VCaP (cell line): Measurements from ENCODE around the gene FMO2.

Source experiments
- H3K27ac ChIP-seq: fragments of 450-650 bp; 2 replicates; pipeline ENCODE4 v1.5.1; 2017
- TF ChIP-seq, protein P1 (sequence below): fragments of 450-650 bp; conservative IDR thresholded peaks from 2 replicates; pipeline ENCODE4 v1.5.1; 2017; ENCODE audit warnings: mild to moderate bottlenecking, moderate library complexity

The FMO2 gene, protein sequence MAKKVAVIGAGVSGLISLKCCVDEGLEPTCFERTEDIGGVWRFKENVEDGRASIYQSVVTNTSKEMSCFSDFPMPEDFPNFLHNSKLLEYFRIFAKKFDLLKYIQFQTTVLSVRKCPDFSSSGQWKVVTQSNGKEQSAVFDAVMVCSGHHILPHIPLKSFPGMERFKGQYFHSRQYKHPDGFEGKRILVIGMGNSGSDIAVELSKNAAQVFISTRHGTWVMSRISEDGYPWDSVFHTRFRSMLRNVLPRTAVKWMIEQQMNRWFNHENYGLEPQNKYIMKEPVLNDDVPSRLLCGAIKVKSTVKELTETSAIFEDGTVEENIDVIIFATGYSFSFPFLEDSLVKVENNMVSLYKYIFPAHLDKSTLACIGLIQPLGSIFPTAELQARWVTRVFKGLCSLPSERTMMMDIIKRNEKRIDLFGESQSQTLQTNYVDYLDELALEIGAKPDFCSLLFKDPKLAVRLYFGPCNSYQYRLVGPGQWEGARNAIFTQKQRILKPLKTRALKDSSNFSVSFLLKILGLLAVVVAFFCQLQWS

DNA sequence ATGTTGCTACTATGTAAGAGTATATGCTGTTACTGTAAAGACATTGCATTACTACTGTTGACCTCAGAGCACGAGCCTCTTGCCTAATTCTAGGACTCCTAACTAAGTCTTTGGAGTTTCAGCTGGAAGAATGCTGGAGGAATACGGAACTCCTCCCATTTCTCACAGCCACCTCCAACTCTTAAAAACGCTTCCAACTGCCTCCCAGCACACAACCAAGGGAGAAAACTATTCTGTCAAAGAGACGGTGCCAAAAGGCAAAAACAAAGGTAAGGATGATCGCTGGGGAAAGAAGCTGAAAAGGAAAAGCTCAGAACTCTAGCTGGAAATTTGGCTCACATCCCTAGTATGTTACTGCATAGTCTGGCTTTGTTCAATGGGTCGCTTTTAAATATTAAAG lies at the start of gene FMO2:
Gene FMO2, plus strand, starts transcription at position 210 of the 400 bp plus-strand sequence. CDS start 414 bp downstream, outside the sequence.
- TF ChIP-seq, protein P1, sequence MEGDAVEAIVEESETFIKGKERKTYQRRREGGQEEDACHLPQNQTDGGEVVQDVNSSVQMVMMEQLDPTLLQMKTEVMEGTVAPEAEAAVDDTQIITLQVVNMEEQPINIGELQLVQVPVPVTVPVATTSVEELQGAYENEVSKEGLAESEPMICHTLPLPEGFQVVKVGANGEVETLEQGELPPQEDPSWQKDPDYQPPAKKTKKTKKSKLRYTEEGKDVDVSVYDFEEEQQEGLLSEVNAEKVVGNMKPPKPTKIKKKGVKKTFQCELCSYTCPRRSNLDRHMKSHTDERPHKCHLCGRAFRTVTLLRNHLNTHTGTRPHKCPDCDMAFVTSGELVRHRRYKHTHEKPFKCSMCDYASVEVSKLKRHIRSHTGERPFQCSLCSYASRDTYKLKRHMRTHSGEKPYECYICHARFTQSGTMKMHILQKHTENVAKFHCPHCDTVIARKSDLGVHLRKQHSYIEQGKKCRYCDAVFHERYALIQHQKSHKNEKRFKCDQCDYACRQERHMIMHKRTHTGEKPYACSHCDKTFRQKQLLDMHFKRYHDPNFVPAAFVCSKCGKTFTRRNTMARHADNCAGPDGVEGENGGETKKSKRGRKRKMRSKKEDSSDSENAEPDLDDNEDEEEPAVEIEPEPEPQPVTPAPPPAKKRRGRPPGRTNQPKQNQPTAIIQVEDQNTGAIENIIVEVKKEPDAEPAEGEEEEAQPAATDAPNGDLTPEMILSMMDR, result no peak
- no peak within 1 kb of the TSS for H3K27ac ChIP-seq

DNA sequence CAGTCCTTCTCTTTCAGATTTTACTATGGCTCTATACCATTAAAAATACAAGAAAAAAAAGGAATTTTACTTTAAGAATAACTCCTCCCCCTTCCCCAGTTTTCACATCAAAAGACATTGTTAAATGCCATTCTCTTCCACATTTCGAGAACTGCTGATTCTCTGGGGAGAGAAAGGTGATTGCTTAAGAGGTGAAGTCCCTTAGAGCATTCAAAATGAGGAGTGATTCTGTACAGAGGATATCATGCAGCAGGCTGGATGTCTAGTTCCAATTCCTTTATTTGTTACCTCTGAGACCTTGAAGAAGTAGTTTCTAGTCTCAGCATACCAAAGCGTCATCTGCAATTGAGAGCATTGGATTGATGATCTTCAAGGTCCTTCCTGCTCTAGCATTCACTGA lies 47.5 kb upstream of the FMO2 start:
- H3K27ac ChIP-seq, result no peak overlapping the region
- TF ChIP-seq, protein P1, result no peak

DNA sequence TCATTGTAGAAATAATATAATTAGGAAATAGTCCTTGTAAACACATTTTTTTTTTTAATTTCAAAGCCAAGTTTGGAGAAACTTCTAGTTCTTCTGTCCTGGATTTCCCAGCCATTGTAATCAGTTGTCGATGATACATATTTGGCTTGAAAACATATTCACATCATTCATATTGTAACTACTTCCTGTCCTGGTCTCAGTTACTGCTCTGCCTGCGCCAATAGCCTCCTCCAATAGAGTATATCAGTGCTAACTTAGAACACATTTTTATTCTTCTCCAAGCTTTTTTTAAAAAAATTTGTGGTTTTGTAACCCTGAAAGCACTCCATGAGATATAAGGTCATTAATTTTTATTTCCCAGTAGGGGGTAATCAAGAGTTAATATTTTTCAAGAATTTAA lies 46.1 kb upstream of the FMO2 start:
- no peak overlapping the region for H3K27ac ChIP-seq
- TF ChIP-seq, protein P1, result no peak

DNA sequence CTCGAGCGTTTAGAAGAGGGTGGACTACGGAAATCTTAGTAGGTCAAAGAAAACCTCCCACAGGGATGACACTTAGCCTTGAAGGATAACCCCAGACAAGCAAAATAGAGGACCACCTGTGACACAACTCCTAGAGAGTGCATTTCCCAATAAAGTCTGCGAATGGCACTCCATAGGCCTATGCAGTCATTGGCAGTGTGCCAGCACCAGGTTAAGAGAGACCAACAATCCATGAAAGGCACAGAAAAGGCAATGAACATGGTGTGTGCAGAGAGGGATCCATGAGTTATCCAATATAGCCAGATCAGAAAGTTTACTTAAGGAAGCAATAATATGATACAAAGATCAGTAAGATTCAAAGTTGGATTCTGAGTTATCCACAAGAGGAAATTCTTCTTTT lies 45.2 kb upstream of the FMO2 start:
- H3K27ac ChIP-seq, result no peak overlapping the region
- TF ChIP-seq, protein P1, result no peak

DNA sequence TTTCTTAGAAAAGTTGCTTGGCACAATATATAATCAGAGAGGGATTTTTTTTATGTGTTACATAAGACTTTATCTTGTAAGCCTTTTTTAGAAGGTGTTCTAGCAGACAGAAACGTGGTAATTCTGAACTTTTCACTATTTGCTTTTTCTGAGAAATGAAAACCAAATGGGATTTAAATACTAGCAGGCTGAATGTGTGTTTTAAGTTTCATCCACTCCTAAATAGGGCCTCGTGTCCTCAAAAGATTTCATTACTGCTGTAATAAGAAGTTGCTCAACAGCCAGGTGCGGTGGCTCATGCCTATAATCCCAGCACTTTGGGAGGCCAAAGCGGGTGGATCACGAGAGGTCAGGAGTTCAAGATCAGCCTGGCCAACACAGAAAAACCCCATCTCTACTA lies 44.7 kb upstream of the FMO2 start:
- no peak overlapping the region for H3K27ac ChIP-seq
- TF ChIP-seq, protein P1, result no peak

DNA sequence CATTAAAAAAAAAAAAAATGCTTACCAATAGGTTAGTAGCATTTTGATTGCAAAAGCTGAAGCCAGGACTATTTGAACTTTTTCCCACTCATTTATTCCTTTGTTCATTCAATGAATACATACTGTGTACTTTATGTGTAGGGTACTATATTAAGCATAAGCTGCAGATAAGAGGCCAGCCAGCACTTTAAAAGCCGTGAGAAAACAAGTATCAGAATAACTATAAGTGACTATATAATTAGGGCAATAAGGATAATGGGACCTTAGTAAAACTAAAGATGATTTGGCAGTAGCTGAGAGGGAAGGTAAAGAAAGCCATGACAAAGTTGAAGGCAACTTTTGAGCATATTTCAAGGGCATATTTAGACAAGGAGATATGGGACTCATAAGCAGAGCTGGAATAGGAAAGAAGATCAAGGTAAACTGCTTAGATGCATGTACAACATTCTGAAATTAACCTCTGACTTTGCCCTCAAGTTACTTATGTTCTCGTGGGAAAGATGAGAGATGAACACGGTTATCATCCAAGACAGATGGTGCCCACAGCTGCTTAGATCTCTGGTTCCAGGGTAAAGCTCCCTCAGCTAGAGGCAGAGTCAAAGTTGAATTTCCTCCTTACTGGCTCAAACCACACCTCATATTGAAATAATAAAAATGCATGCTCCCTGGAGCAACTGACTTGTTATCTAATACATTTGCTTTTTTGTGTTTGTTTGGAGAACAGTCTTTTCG lies 44.0 kb upstream of the FMO2 start:
- no peak overlapping the region for H3K27ac ChIP-seq
- TF ChIP-seq, protein P1, result no peak

DNA sequence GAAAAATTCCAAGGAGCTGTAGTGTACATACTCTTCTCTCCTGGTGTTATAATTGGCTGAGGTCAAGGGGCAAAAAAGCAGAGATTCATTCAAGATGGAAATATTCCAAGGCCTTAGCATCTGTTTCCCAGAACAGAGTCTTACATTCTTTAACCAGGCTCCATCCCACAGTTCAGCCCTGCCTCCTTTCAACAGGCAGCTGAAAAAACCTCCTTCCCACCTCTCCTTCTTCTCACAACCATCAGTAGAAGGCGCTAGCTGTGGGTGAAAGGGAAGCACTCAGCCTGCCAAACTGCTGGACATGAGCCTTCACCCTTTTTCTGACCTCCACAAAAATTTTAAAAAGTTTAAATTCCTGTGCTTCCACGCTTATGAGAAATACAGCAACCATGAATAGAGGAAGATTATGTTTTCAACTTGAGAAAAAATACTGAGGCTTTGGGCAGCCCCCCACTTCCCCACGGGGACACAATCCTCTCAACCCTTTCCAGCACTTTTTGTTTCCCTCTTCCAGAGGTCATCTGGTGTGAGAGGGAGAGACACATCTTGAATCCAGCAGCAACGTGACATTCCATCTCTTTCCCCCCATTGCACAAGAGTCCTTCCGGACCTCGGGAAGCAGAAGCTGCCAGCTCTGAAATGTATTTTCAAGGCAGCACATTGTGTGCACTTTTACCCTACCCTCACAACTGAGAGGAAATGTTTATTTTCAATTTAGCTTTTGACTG lies 43.2 kb upstream of the FMO2 start:
- TF ChIP-seq, protein P1, result no peak
- H3K27ac ChIP-seq, result no peak overlapping the region
